Nephron progenitor cell (in vitro differentiated cells): ENCODE data around the gene BACH1.

ENCODE experiments used
- DNase-seq: peaks from one replicate; pipeline ENCODE4 v3.0.0; 2021
- H3K27ac Mint-ChIP-seq: 2 replicates; pipeline ENCODE4 v1.8.0; 2021; ENCODE audit warnings: mild to moderate bottlenecking, moderate library complexity, mixed read lengths
- H3K27me3 Mint-ChIP-seq: 2 replicates; pipeline ENCODE4 v1.8.0; 2021; ENCODE audit warnings: mild to moderate bottlenecking, low read depth, mixed read lengths; ENCODE audit not compliant: poor library complexity
- H3K36me3 Mint-ChIP-seq: 2 replicates; pipeline ENCODE4 v1.8.0; 2021; ENCODE audit warnings: low read depth, mixed read lengths
- H3K4me1 Mint-ChIP-seq: 2 replicates; pipeline ENCODE4 v1.8.0; 2021; ENCODE audit warnings: mixed read lengths
- H3K4me3 Mint-ChIP-seq: 2 replicates; pipeline ENCODE4 v1.8.0; 2021; ENCODE audit warnings: mild to moderate bottlenecking, moderate library complexity, mixed read lengths
- H3K9me3 Mint-ChIP-seq: 2 replicates; pipeline ENCODE4 v1.8.0; 2021; ENCODE audit warnings: mild to moderate bottlenecking, moderate library complexity, mixed read lengths
- CTCF ChIP-seq: fragments of 200-600 bp; sonication (generic); IDR thresholded peaks from 2 replicates; pipeline ENCODE4 v1.5.0; 2021; ENCODE audit warnings: antibody characterized with exemption

BACH1 gene

GRCh38 chr21:29287383-29287782, 11.3 kb upstream of the BACH1 start:
- Mint-ChIP-seq H3K4me3 (no peak overlapping the region), H3K36me3 (no peaks in the 10 kb centered on the region), H3K9me3 (peaks cover 14% of the 10 kb centered on the region), H3K4me1 (no peaks in the 10 kb centered on the region), H3K27me3 (peaks cover 8% of the 10 kb centered on the region), H3K27ac (no peak overlapping the region)
- TF ChIP-seq CTCF = no peak
- DNase-seq = no peak

GRCh38 chr21:29288239-29288638, 10.5 kb upstream of the BACH1 start:
- Mint-ChIP-seq H3K27me3 (peaks cover 8% of the 10 kb centered on the region), H3K36me3 (no peaks in the 10 kb centered on the region), H3K9me3 (peaks cover 14% of the 10 kb centered on the region), H3K27ac (no peak overlapping the region), H3K4me3 (no peak overlapping the region), H3K4me1 (no peaks in the 10 kb centered on the region)
- DNase-seq = no peak
- TF ChIP-seq CTCF = no peak

- TF ChIP-seq CTCF = no peak
- H3K4me1 Mint-ChIP-seq = no peaks in the 10 kb centered on the region
- H3K27me3 Mint-ChIP-seq = peaks cover 8% of the 10 kb centered on the region
- H3K36me3 Mint-ChIP-seq = peaks cover 10% of the 10 kb centered on the region
- no peak overlapping the region for H3K27ac Mint-ChIP-seq
- no peak for DNase-seq
- H3K9me3 Mint-ChIP-seq = peaks cover 19% of the 10 kb centered on the region
- H3K4me3 Mint-ChIP-seq = no peak overlapping the region
Observed at GRCh38 chr21:29289317-29289716, 9.4 kb upstream of the BACH1 start.

- no peak for TF ChIP-seq CTCF
- Mint-ChIP-seq H3K9me3 (peaks cover 27% of the 10 kb centered on the region), H3K27ac (no peak overlapping the region), H3K36me3 (peaks cover 16% of the 10 kb centered on the region), H3K4me3 (no peak overlapping the region), H3K4me1 (no peaks in the 10 kb centered on the region), H3K27me3 (peaks cover 8% of the 10 kb centered on the region)
- no peak for DNase-seq
Observed at GRCh38 chr21:29290240-29290639, 8.5 kb upstream of the BACH1 start.

- Mint-ChIP-seq H3K9me3 (peaks cover 56% of the 10 kb centered on the region), H3K36me3 (peaks cover 36% of the 10 kb centered on the region), H3K4me3 (no peak overlapping the region), H3K27me3 (peaks cover 3% of the 10 kb centered on the region), H3K4me1 (no peaks in the 10 kb centered on the region), H3K27ac (no peak overlapping the region)
- no peak for TF ChIP-seq CTCF
- DNase-seq = no peak
Observed at GRCh38 chr21:29293495-29293894, 5.2 kb upstream of the BACH1 start.

GRCh38 chr21:29295066-29295650, 3.6 kb upstream of the BACH1 start:
- Mint-ChIP-seq H3K27ac (no peak overlapping the region), H3K4me1 (peaks cover 9% of the 10 kb centered on the region), H3K36me3 (peaks cover 36% of the 10 kb centered on the region), H3K4me3 (no peak overlapping the region), H3K9me3 (peaks cover 56% of the 10 kb centered on the region), H3K27me3 (peaks cover 3% of the 10 kb centered on the region)
- DNase-seq = no peak
- TF ChIP-seq CTCF = no peak
